Astrocyte (in vitro differentiated cells and primary cell): ENCODE measurements around the gene CHD6. TPM values are rescaled to one million over a fixed set of nuclear protein-coding genes. Genes with fewer than 3 reads are reported as not detected.

Experiments used
- DNase-seq: peaks from one replicate; pipeline ENCODE4 v3.0.0-alpha.2; 2010; ENCODE audit warnings: low read depth
- FAIRE-seq: peaks from 2 replicates; lab custom pipeline; 2011; peaks lifted over from hg19 to GRCh38; lab: Jason Lieb, UNC
- H2AFZ ChIP-seq: 2 replicates; pipeline ENCODE4 v1.6.0; 2012; ENCODE audit warnings: low read depth, low read length, inconsistent platforms
- H3K27ac ChIP-seq: 2 replicates; pipeline ENCODE4 v1.5.1; 2011; ENCODE audit warnings: low read depth, low read length, inconsistent platforms
- H3K27me3 ChIP-seq: 2 replicates; pipeline ENCODE4 v1.6.0; 2011; ENCODE audit warnings: low read length, inconsistent platforms; ENCODE audit not compliant: insufficient read depth
- H3K36me3 ChIP-seq: 2 replicates; pipeline ENCODE4 v1.5.1; 2011; ENCODE audit warnings: low read length, inconsistent platforms; ENCODE audit not compliant: insufficient read depth
- H3K4me1 ChIP-seq: 2 replicates; pipeline ENCODE4 v1.5.1; 2011; ENCODE audit warnings: low read length, inconsistent platforms; ENCODE audit not compliant: insufficient read depth
- H3K4me2 ChIP-seq: 2 replicates; pipeline ENCODE4 v1.6.0; 2012; ENCODE audit warnings: low read length, inconsistent platforms
- H3K4me3 ChIP-seq: 2 replicates; pipeline ENCODE4 v1.5.1; 2011; ENCODE audit warnings: low read depth, mild to moderate bottlenecking, low read length, inconsistent platforms; ENCODE audit not compliant: insufficient read depth
- H3K79me2 ChIP-seq: 2 replicates; pipeline ENCODE4 v1.6.0; 2012; ENCODE audit warnings: mild to moderate bottlenecking, low read length, inconsistent platforms; ENCODE audit not compliant: insufficient read depth
- H3K9ac ChIP-seq: 2 replicates; pipeline ENCODE4 v1.6.0; 2012; ENCODE audit warnings: mild to moderate bottlenecking, low read length, inconsistent platforms
- H3K9me3 ChIP-seq: 2 replicates; pipeline ENCODE4 v1.5.1; 2012; ENCODE audit warnings: low read depth, mild to moderate bottlenecking, low read length, inconsistent platforms; ENCODE audit not compliant: insufficient read depth
- H4K20me1 ChIP-seq: 2 replicates; pipeline ENCODE4 v1.6.0; 2012; ENCODE audit warnings: low read length, inconsistent platforms; ENCODE audit not compliant: insufficient read depth
- H3K27ac Mint-ChIP-seq: one replicate; pipeline ENCODE4 v1.8.0; 2021; ENCODE audit warnings: mild to moderate bottlenecking, mixed read lengths; ENCODE audit not compliant: unreplicated experiment
- H3K27me3 Mint-ChIP-seq: one replicate; pipeline ENCODE4 v1.8.0; 2021; ENCODE audit warnings: low read depth, mixed read lengths; ENCODE audit not compliant: unreplicated experiment
- H3K36me3 Mint-ChIP-seq: one replicate; pipeline ENCODE4 v1.8.0; 2021; ENCODE audit warnings: low read depth, mixed read lengths; ENCODE audit not compliant: unreplicated experiment
- H3K4me1 Mint-ChIP-seq: one replicate; pipeline ENCODE4 v1.8.0; 2021; ENCODE audit warnings: low read depth, mixed read lengths; ENCODE audit not compliant: unreplicated experiment
- H3K4me3 Mint-ChIP-seq: one replicate; pipeline ENCODE4 v1.8.0; 2021; ENCODE audit warnings: mild to moderate bottlenecking, moderate library complexity, mixed read lengths; ENCODE audit not compliant: unreplicated experiment
- H3K9me3 Mint-ChIP-seq: one replicate; pipeline ENCODE4 v1.8.0; 2021; ENCODE audit warnings: mild to moderate bottlenecking, mixed read lengths; ENCODE audit not compliant: unreplicated experiment
- CTCF ChIP-seq: IDR thresholded peaks from 2 replicates; pipeline ENCODE4 v1.5.1; 2011; ENCODE audit warnings: low read depth, mild to moderate bottlenecking, inconsistent platforms, low read length, moderate library complexity; ENCODE audit not compliant: insufficient read depth
- EZH2 ChIP-seq: IDR thresholded peaks from 2 replicates; pipeline ENCODE4 v1.6.1; 2012; ENCODE audit warnings: mild to moderate bottlenecking, low read length, inconsistent platforms; ENCODE audit not compliant: insufficient read depth
- total RNA-seq: library from RNA; stranded (reverse); gene quantifications from 2 replicates; pipeline ENCODE4 v1.2.1, GENCODE V29; 2021

Gene CHD6
- total RNA-seq, 1 donor from 2014 or later = 44.7 TPM

DNA sequence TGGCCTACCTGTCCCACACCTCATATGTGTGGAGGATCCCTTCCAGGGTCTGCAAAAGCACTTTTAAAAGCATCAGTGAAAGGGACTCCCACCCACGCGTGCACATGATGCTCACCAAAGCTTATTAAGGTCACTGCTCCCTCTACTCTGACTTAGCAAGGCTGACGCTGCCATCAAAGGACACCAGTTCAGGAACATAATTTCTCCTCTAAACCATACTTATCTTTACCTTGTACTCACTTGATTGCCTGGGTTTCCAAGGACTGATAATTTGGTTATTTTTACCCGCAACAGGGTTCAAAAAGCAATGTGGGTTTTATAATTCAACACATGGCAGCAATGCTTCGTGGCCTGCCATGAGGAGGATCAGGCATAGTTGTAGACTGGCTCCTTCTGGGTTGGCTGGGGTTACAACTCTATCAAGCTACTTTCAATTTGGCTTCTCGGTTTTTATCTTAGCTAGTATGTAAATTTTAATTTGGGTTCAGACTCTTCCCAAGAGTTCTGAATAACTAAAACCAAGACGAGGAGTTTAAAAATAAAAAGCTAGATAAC, 199.4 kb downstream of the CHD6 start:
- no peak overlapping the region for H3K9ac ChIP-seq
- no peak overlapping the region for H3K4me3 ChIP-seq
- no peaks in the 10 kb centered on the region for H3K27me3 Mint-ChIP-seq
- DNase-seq (no peak), FAIRE-seq (no peak)
- no peaks in the 10 kb centered on the region for H3K9me3 ChIP-seq
- H3K4me1 Mint-ChIP-seq = peaks cover 2% of the 10 kb centered on the region
- no peak for TF ChIP-seq EZH2
- TF ChIP-seq CTCF = no peak
- peaks cover 29% of the 10 kb centered on the region for H3K36me3 Mint-ChIP-seq
- peaks cover 23% of the 10 kb centered on the region for H3K36me3 ChIP-seq
- H3K4me1 ChIP-seq = no peaks in the 10 kb centered on the region
- no peak overlapping the region for H3K27ac Mint-ChIP-seq
- peaks cover 4% of the 10 kb centered on the region for H4K20me1 ChIP-seq
- no peak overlapping the region for H3K4me3 Mint-ChIP-seq
- no peak overlapping the region for H2AFZ ChIP-seq
- H3K79me2 ChIP-seq = no peaks in the 10 kb centered on the region
- no peaks in the 10 kb centered on the region for H3K27me3 ChIP-seq
- H3K4me2 ChIP-seq = no peak overlapping the region
- H3K9me3 Mint-ChIP-seq = no peaks in the 10 kb centered on the region
- no peak overlapping the region for H3K27ac ChIP-seq

DNA sequence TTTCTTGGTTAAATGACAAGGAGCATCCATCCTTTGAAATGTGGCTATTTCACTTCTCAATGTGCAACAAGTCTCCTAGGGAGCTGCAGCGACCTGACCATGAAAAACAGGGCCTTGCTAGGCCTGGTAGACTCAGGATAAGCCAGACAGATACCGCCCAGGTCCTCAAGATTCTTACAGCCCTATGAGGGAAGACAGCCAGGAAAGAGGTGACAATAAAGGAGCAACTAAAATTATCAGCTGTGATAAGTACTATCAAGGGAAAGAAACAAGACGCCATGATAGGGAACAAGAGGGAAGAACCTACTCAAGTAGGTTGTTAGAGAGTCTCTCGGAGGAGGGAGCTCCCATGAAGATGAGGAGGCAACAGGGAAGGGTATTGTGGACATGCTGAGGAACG, 200.1 kb downstream of the CHD6 start:
- H3K36me3 ChIP-seq = peaks cover 28% of the 10 kb centered on the region
- no peak for FAIRE-seq

More for the DNA sequence above, 200.1 kb downstream of the CHD6 start:
- no peak overlapping the region for H3K4me2 ChIP-seq
- H3K27ac ChIP-seq = no peak overlapping the region
- no peak overlapping the region for H3K27ac Mint-ChIP-seq
- H3K4me1 Mint-ChIP-seq = no peaks in the 10 kb centered on the region
- no peak overlapping the region for H3K9ac ChIP-seq
- no peaks in the 10 kb centered on the region for H3K27me3 ChIP-seq
- no peak for TF ChIP-seq CTCF
- TF ChIP-seq EZH2 = no peak
- H3K36me3 Mint-ChIP-seq = peaks cover 28% of the 10 kb centered on the region
- no peak overlapping the region for H2AFZ ChIP-seq
- no peak overlapping the region for H3K4me3 ChIP-seq
- no peaks in the 10 kb centered on the region for H3K9me3 ChIP-seq
- no peaks in the 10 kb centered on the region for H3K4me1 ChIP-seq
- no peaks in the 10 kb centered on the region for H3K27me3 Mint-ChIP-seq
- DNase-seq = no peak
- peaks cover 4% of the 10 kb centered on the region for H4K20me1 ChIP-seq
- H3K9me3 Mint-ChIP-seq = no peaks in the 10 kb centered on the region
- no peak overlapping the region for H3K4me3 Mint-ChIP-seq
- H3K79me2 ChIP-seq = no peaks in the 10 kb centered on the region
